A549 (cell line): ENCODE data around the gene AFF3. TPM values are rescaled to one million over a fixed set of nuclear protein-coding genes. Genes with fewer than 3 reads are reported as not detected.

Experiments
- ATAC-seq, 2 experiments: fragments of 200-7000 bp in 1 of 2; fragments of >200 bp in 1 of 2; cut with Nextera tagmentation in 1 of 2; cut with Tn5 transposase in 1 of 2; 3 replicates each; pipeline versions ENCODE4 v1.8.0 to v1.9.1; 2018 to 2020; ENCODE audit warnings: mild to moderate bottlenecking in 1 of 2, moderate library complexity in 1 of 2
- CTCF ChIA-PET: fragments of 300-600 bp; sonication (Branson Sonifier 250); formaldehyde crosslinking; extraction: SDS; loops from one replicate; lab custom pipeline; 2021; ENCODE audit warnings: antibody characterized with exemption, inconsistent platforms; lab: Yijun Ruan, JAX
- POLR2A ChIA-PET: fragments of 350-600 bp; formaldehyde crosslinking; extraction: SDS; loops from one replicate; lab custom pipeline; 2021; ENCODE audit warnings: antibody characterized with exemption, inconsistent platforms; lab: Yijun Ruan, JAX
- DNase-seq, 2 experiments: peaks; one replicate each; pipeline versions ENCODE4 v3.0.0 to v3.0.0-alpha.2; 2011 to 2016; ENCODE audit warnings: low read depth in 1 of 2, low spot score in 1 of 2
- FAIRE-seq: peaks from 2 replicates; lab custom pipeline; 2011; peaks lifted over from hg19 to GRCh38; lab: Jason Lieb, UNC
- H3K27ac ChIP-seq, 2 experiments: fragments of >200 bp; sonication (Bioruptor Twin); formaldehyde crosslinking; 3 replicates each; pipeline ENCODE4 v1.5.1; 2016 to 2017
- H3K4me1 ChIP-seq: fragments of >200 bp; sonication (Bioruptor Twin); formaldehyde crosslinking; 3 replicates; pipeline ENCODE4 v1.6.1; 2016
- H3K4me2 ChIP-seq: fragments of >200 bp; sonication (Bioruptor Twin); formaldehyde crosslinking; 3 replicates; pipeline ENCODE4 v1.6.1; 2016
- H3K4me3 ChIP-seq: fragments of >200 bp; sonication (Bioruptor Twin); formaldehyde crosslinking; 3 replicates; pipeline ENCODE4 v1.5.1; 2016
- H3K9me3 ChIP-seq: fragments of >200 bp; sonication (Bioruptor Twin); formaldehyde crosslinking; 3 replicates; pipeline ENCODE4 v1.6.1; 2016
- ATOH8 ChIP-seq: fragments of 250-450 bp; sonication (Bioruptor Pico); IDR thresholded peaks from 2 replicates; pipeline ENCODE4 v1.5.0; 2020; ENCODE audit warnings: low read depth, mild to moderate bottlenecking, moderate library complexity
- BHLHE40 ChIP-seq: IDR thresholded peaks from 2 replicates; pipeline ENCODE4 v1.6.1; 2012; ENCODE audit warnings: low read depth, low read length, inconsistent platforms
- CBX2 ChIP-seq: fragments of 200-600 bp; sonication (generic); IDR thresholded peaks from 2 replicates; pipeline ENCODE4 v1.6.1; 2016; ENCODE audit warnings: low read depth, mild to moderate bottlenecking, borderline replicate concordance
- CBX8 ChIP-seq: fragments of 200-600 bp; sonication (generic); IDR thresholded peaks from 2 replicates; pipeline ENCODE4 v1.6.1; 2016
- E2F6 ChIP-seq: IDR thresholded peaks from 2 replicates; pipeline ENCODE4 v1.6.1; 2012; ENCODE audit warnings: low read depth, borderline replicate concordance
- ELK1 ChIP-seq: fragments of 150-350 bp; IDR thresholded peaks from 2 replicates; pipeline ENCODE4 v1.6.1; 2014; ENCODE audit warnings: low read depth, mild to moderate bottlenecking, low read length
- FOSL2 ChIP-seq, 2 experiments: fragments of 450-650 bp in 1 of 2; fragments of >200 bp in 1 of 2; sonication (Bioruptor Twin) in 1 of 2; formaldehyde crosslinking; IDR thresholded peaks; 2 replicates each; pipeline versions ENCODE4 v1.5.0 to v1.6.1; 2016 to 2020; ENCODE audit warnings: mild to moderate bottlenecking in 1 of 2, moderate library complexity in 1 of 2
- HDAC2 ChIP-seq: fragments of 200-600 bp; sonication (generic); IDR thresholded peaks from 2 replicates; pipeline ENCODE4 v1.6.1; 2016
- HEYL ChIP-seq: fragments of 250-450 bp; sonication (Bioruptor Pico); IDR thresholded peaks from 2 replicates; pipeline ENCODE4 v1.8.0; 2021; ENCODE audit warnings: mild to moderate bottlenecking, moderate library complexity
- HMGXB4 ChIP-seq: fragments of 250-450 bp; sonication (Bioruptor Pico); IDR thresholded peaks from 2 replicates; pipeline ENCODE4 v1.5.0; 2021; ENCODE audit warnings: mild to moderate bottlenecking, moderate library complexity, borderline replicate concordance
- HOXB13 ChIP-seq: fragments of 250-450 bp; sonication (Bioruptor Pico); IDR thresholded peaks from 2 replicates; pipeline ENCODE4 v1.5.0; 2020; ENCODE audit warnings: low read depth, mild to moderate bottlenecking, moderate library complexity
- HOXB5 ChIP-seq: fragments of 250-450 bp; sonication (Bioruptor Pico); IDR thresholded peaks from 2 replicates; pipeline ENCODE4 v1.5.0; 2020; ENCODE audit warnings: mild to moderate bottlenecking, moderate library complexity
- JUNB ChIP-seq: fragments of >200 bp; sonication (Bioruptor Twin); formaldehyde crosslinking; IDR thresholded peaks from 2 replicates; pipeline ENCODE4 v1.6.1; 2016
- MAFK ChIP-seq: fragments of 450-650 bp; IDR thresholded peaks from 2 replicates; pipeline ENCODE4 v1.6.1; 2014; ENCODE audit not compliant: partially characterized antibody
- MAX ChIP-seq: IDR thresholded peaks from 2 replicates; pipeline ENCODE4 v1.6.1; 2012
- NFE2L2 ChIP-seq: fragments of 150-350 bp; conservative IDR thresholded peaks from 2 replicates; pipeline ENCODE4 v1.6.1; 2014; ENCODE audit warnings: low read length
- NPAS2 ChIP-seq: fragments of 250-450 bp; sonication (Bioruptor Pico); IDR thresholded peaks from 2 replicates; pipeline ENCODE4 v1.8.0; 2022; ENCODE audit warnings: mild to moderate bottlenecking, moderate library complexity, borderline replicate concordance
- NR3C1 ChIP-seq: fragments of >200 bp; sonication (Bioruptor Twin); formaldehyde crosslinking; IDR thresholded peaks from 3 replicates; pipeline ENCODE4 v1.6.1; 2017
- PBX3 ChIP-seq: IDR thresholded peaks from 2 replicates; pipeline ENCODE4 v1.6.1; 2012
- RARB ChIP-seq: fragments of 250-450 bp; sonication (Bioruptor Pico); IDR thresholded peaks from 2 replicates; pipeline ENCODE4 v1.8.0; 2021; ENCODE audit warnings: mild to moderate bottlenecking, moderate library complexity
- RFX5 ChIP-seq: fragments of 450-650 bp; IDR thresholded peaks from 2 replicates; pipeline ENCODE4 v1.7.1; 2014; ENCODE audit warnings: antibody characterized with exemption, mild to moderate bottlenecking, moderate library complexity
- RNF2 ChIP-seq: fragments of 200-600 bp; sonication (generic); IDR thresholded peaks from 2 replicates; pipeline ENCODE4 v1.6.1; 2016; ENCODE audit warnings: low read depth, mild to moderate bottlenecking, antibody characterized with exemption, moderate library complexity, borderline replicate concordance
- TFCP2L1 ChIP-seq: fragments of 250-450 bp; sonication (Bioruptor Pico); IDR thresholded peaks from 2 replicates; pipeline ENCODE4 v1.5.0; 2021; ENCODE audit warnings: mild to moderate bottlenecking
- TP53 ChIP-seq: fragments of 250-450 bp; sonication (Bioruptor Pico); IDR thresholded peaks from 2 replicates; pipeline ENCODE4 v1.5.0; 2021; ENCODE audit warnings: mild to moderate bottlenecking, moderate library complexity
- USF2 ChIP-seq: fragments of 450-650 bp; IDR thresholded peaks from 2 replicates; pipeline ENCODE4 v1.6.1; 2014; ENCODE audit warnings: antibody characterized with exemption
- ZC3H11A ChIP-seq: fragments of 450-650 bp; IDR thresholded peaks from 2 replicates; pipeline ENCODE4 v1.6.1; 2014; ENCODE audit warnings: antibody characterized with exemption, mild to moderate bottlenecking
- ZSCAN20 ChIP-seq: fragments of 250-450 bp; sonication (Bioruptor Pico); IDR thresholded peaks from 2 replicates; pipeline ENCODE4 v1.8.0; 2022; ENCODE audit warnings: mild to moderate bottlenecking, moderate library complexity
- WGBS: methylation state at CpG from one replicate; pipeline ENCODE4 v1.1.6; 2017; ENCODE audit errors: missing lambda C conversion rate; 5-methylcytosine and 5-hydroxymethylcytosine counted together
- polyA plus RNA-seq, 4 experiments: library from polyadenylated mRNA; depleted of rRNA in 3 of 4; stranded (reverse); fragments of >200 nt; fragmentation: RNase III in 1 of 4; extraction: RNeasy Plus Mini Kit Qiagen cat#74134 plus additional on column Dnase treatment in 1 of 4; gene quantifications; 2 replicates in 3 of 4; 3 replicates in 1 of 4; pipeline ENCODE4 v1.2.3, GENCODE V29; 2011 to 2017

The AFF3 gene
- polyA plus RNA-seq, 2 of the 4 experiments (the other 2 are of a cell fraction), result not detected

GRCh38 chr2:99657691-99658258 is 484.6 kb downstream of the AFF3 start (continued):
- TF ChIP-seq HMGXB4 (CRISPR knock-in tag) (no peak), HDAC2 (no peak), ELK1 (no peak), TFCP2L1 (no peak), BHLHE40 (no peak), ATOH8 (CRISPR knock-in tag) (no peak)

- ChIA-PET CTCF (no interaction called here), POLR2A (no interaction called here)
- no peak for TF ChIP-seq NFE2L2
- TF ChIP-seq ZSCAN20 (CRISPR knock-in tag), result no peak
- TF ChIP-seq NPAS2 (CRISPR knock-in tag), result no peak
- TF ChIP-seq HOXB5 (CRISPR knock-in tag), result no peak
- no peak for TF ChIP-seq RARB (CRISPR knock-in tag)
- no peak for TF ChIP-seq CBX8
- TF ChIP-seq TFCP2L1, result no peak
- TF ChIP-seq MAX, result no peak
- no peak for TF ChIP-seq MAFK
- TF ChIP-seq JUNB, result no peak
- no peak for TF ChIP-seq HEYL (CRISPR knock-in tag)
- TF ChIP-seq PBX3, result no peak
- no peak for TF ChIP-seq NR3C1
- TF ChIP-seq FOSL2 (IDR thresholded peaks at IDR 0.05), result no peak
- no peak for TF ChIP-seq FOSL2 (CRISPR knock-in tag; IDR thresholded peaks at IDR 0.05)
- no peak for TF ChIP-seq RFX5
- Histone ChIP-seq H3K4me1 (no peaks in the 10 kb centered on the region), H3K27ac (no peak overlapping the region), H3K9me3 (no peaks in the 10 kb centered on the region), H3K4me2 (no peak overlapping the region), H3K4me3 (no peak overlapping the region)
- 3% methylated on average over 5 of the region's 5 CpGs for WGBS
- ATAC-seq (no peak), DNase-seq (no peak), FAIRE-seq (no peak)
Observed at GRCh38 chr2:99656994-99657393, 485.4 kb downstream of the AFF3 start.

- WGBS, result 24% methylated on average over 9 of the region's 9 CpGs
- Histone ChIP-seq H3K4me2 (no peak overlapping the region), H3K27ac (no peak overlapping the region), H3K9me3 (no peaks in the 10 kb centered on the region), H3K4me1 (no peaks in the 10 kb centered on the region), H3K4me3 (no peak overlapping the region)
- DNase-seq (no peak), ATAC-seq (peak; percentile 39 to 54; a peak in 3 of 6 replicates), FAIRE-seq (no peak)
- ChIA-PET POLR2A (no interaction called here), CTCF (interaction anchor here (0.6 kb wide), 1 partner anchor 384 kb away, joined by 3 read pairs; no protein-coding TSS in a partner anchor)
- TF ChIP-seq CBX2 (no peak), RNF2 (no peak), USF2 (no peak), BHLHE40 (no peak), ZC3H11A (no peak), E2F6 (no peak), HOXB13 (CRISPR knock-in tag) (no peak), ATOH8 (CRISPR knock-in tag) (no peak), JUNB (no peak), TP53 (CRISPR knock-in tag) (no peak)
Observed at GRCh38 chr2:99653433-99653832, 489.0 kb downstream of the AFF3 start.
